GM23338 (cell line): ENCODE results near the gene NHS. TPM values are rescaled to one million over a fixed set of nuclear protein-coding genes. Genes with fewer than 3 reads are reported as not detected.

Experiments
- ATAC-seq: fragments of 200-7000 bp; cut with Tn5 transposase; 3 replicates; pipeline ENCODE4 v1.9.1; 2020
- DNase-seq: peaks from one replicate; pipeline ENCODE4 v3.0.0-alpha.2; 2015; ENCODE audit warnings: low spot score
- H2AFZ ChIP-seq: fragments of 200-600 bp; sonication (generic); 2 replicates; pipeline ENCODE4 v1.8.0; 2016; ENCODE audit warnings: antibody characterized with exemption, mild to moderate bottlenecking, moderate library complexity
- H3F3A ChIP-seq: fragments of 200-600 bp; sonication (generic); replicated peaks from 2 replicates; pipeline ENCODE4 v1.8.0; 2017; ENCODE audit warnings: antibody characterized with exemption, mixed run types, low read depth
- H3K27ac ChIP-seq: fragments of 200-600 bp; sonication (generic); 2 replicates; pipeline ENCODE4 v1.6.1; 2016; ENCODE audit warnings: low read depth
- H3K27me3 ChIP-seq: fragments of 200-600 bp; sonication (generic); 2 replicates; pipeline ENCODE4 v1.8.0; 2016; ENCODE audit warnings: mild to moderate bottlenecking, mixed run types, moderate library complexity; ENCODE audit not compliant: insufficient read depth
- H3K36me3 ChIP-seq: fragments of 200-600 bp; sonication (generic); 2 replicates; pipeline ENCODE4 v1.8.0; 2016; ENCODE audit warnings: mild to moderate bottlenecking; ENCODE audit not compliant: insufficient read depth
- H3K4me1 ChIP-seq: fragments of 200-600 bp; sonication (generic); 2 replicates; pipeline ENCODE4 v1.8.0; 2016; ENCODE audit warnings: mild to moderate bottlenecking, moderate library complexity; ENCODE audit not compliant: insufficient read depth
- H3K4me2 ChIP-seq: fragments of 200-600 bp; sonication (generic); 2 replicates; pipeline ENCODE4 v1.7.1; 2017; ENCODE audit warnings: mixed run types
- H3K4me3 ChIP-seq: fragments of 200-600 bp; sonication (generic); 2 replicates; pipeline ENCODE4 v1.6.1; 2016; ENCODE audit warnings: mixed run types
- H3K79me2 ChIP-seq: fragments of 200-600 bp; sonication (generic); replicated peaks from 2 replicates; pipeline ENCODE4 v1.8.0; 2017; ENCODE audit warnings: mild to moderate bottlenecking; ENCODE audit not compliant: insufficient read depth
- H3K9me2 ChIP-seq: fragments of 200-600 bp; sonication (generic); 2 replicates; pipeline ENCODE4 v1.8.0; 2017; ENCODE audit not compliant: insufficient read depth
- H4K20me1 ChIP-seq: fragments of 200-600 bp; sonication (generic); replicated peaks from 2 replicates; pipeline ENCODE4 v1.8.0; 2017; ENCODE audit warnings: mild to moderate bottlenecking; ENCODE audit not compliant: insufficient read depth
- H3K27ac Mint-ChIP-seq: 2 replicates; pipeline ENCODE4 v1.8.0; 2020; ENCODE audit warnings: inconsistent platforms, mild to moderate bottlenecking, moderate library complexity, mixed read lengths
- H3K27me3 Mint-ChIP-seq: 3 replicates; pipeline ENCODE4 v1.8.0; 2022; ENCODE audit warnings: low read depth, mild to moderate bottlenecking, moderate library complexity, mixed read lengths, inconsistent platforms; ENCODE audit not compliant: insufficient read depth, poor library complexity
- H3K36me3 Mint-ChIP-seq: 3 replicates; pipeline ENCODE4 v1.8.0; 2021; ENCODE audit warnings: low read depth, mild to moderate bottlenecking, inconsistent platforms, moderate library complexity, mixed read lengths
- H3K4me1 Mint-ChIP-seq: 3 replicates; pipeline ENCODE4 v1.8.0; 2020; ENCODE audit warnings: mild to moderate bottlenecking, inconsistent platforms, mixed read lengths
- H3K4me3 Mint-ChIP-seq: 3 replicates; pipeline ENCODE4 v1.8.0; 2021; ENCODE audit warnings: moderate library complexity, mild to moderate bottlenecking, inconsistent platforms, mixed read lengths
- H3K9me3 Mint-ChIP-seq: 3 replicates; pipeline ENCODE4 v1.8.0; 2020; ENCODE audit warnings: moderate library complexity, mild to moderate bottlenecking, inconsistent platforms, mixed read lengths
- CREB1 ChIP-seq: fragments of 250-450 bp; sonication (Bioruptor Pico); IDR thresholded peaks from 2 replicates; pipeline ENCODE4 v1.5.0; 2020; ENCODE audit warnings: low read depth, mild to moderate bottlenecking, moderate library complexity
- CTCF ChIP-seq, 2 experiments: fragments of 200-600 bp in 1 of 2; sonication (generic) in 1 of 2; conservative IDR thresholded peaks; 2 replicates each; pipeline versions ENCODE4 v1.5.1 to v1.6.1; 2016 to 2017; ENCODE audit warnings: antibody characterized with exemption in 2 of 2, low read depth in 2 of 2, mild to moderate bottlenecking in 2 of 2, moderate library complexity in 1 of 2
- ETS1 ChIP-seq: IDR thresholded peaks from 2 replicates; pipeline ENCODE4 v1.6.1; 2016; ENCODE audit warnings: antibody characterized with exemption
- EZH2 ChIP-seq: fragments of 200-600 bp; sonication (generic); IDR thresholded peaks from one replicate; pipeline ENCODE4 v1.8.0; 2017; ENCODE audit warnings: antibody characterized with exemption, mild to moderate bottlenecking, low read depth; ENCODE audit not compliant: unreplicated experiment
- EZH2phosphoT487 ChIP-seq: fragments of 200-600 bp; sonication (generic); IDR thresholded peaks from one replicate; pipeline ENCODE4 v1.8.1; 2018; ENCODE audit warnings: antibody characterized with exemption; ENCODE audit not compliant: unreplicated experiment
- JUNB ChIP-seq: IDR thresholded peaks from one replicate; pipeline ENCODE4 v1.6.1; 2016; ENCODE audit warnings: antibody characterized with exemption; ENCODE audit not compliant: unreplicated experiment
- NANOG ChIP-seq: IDR thresholded peaks from 2 replicates; pipeline ENCODE4 v1.6.1; 2016; ENCODE audit warnings: antibody characterized with exemption, borderline replicate concordance
- REST ChIP-seq: IDR thresholded peaks from one replicate; pipeline ENCODE4 v1.6.1; 2018; ENCODE audit warnings: antibody characterized with exemption; ENCODE audit not compliant: unreplicated experiment
- ZNF114 ChIP-seq: fragments of 250-450 bp; sonication (Bioruptor Pico); IDR thresholded peaks from 2 replicates; pipeline ENCODE4 v1.5.0; 2020; ENCODE audit warnings: mild to moderate bottlenecking, moderate library complexity
- ZNF462 ChIP-seq: fragments of 250-450 bp; sonication (Bioruptor Pico); IDR thresholded peaks from 2 replicates; pipeline ENCODE4 v1.5.0; 2020; ENCODE audit warnings: mild to moderate bottlenecking, moderate library complexity
- polyA plus RNA-seq: library from polyadenylated mRNA; unstranded; fragments of >200 nt; fragmentation: Nextera tagmentation; extraction: Ambion mirVana; gene quantifications from 2 replicates; pipeline ENCODE4 v1.2.1, GENCODE V29; 2016
- total RNA-seq: library from RNA; depleted of rRNA; stranded (reverse); fragments of >200 nt; shearing (Covaris generic); gene quantifications from 2 replicates; pipeline ENCODE4 v1.2.3, GENCODE V29; 2014

The NHS gene
- total and polyA plus RNA-seq, 2 experiments from 2014 or later: 1.8 to 8.2 TPM

GRCh38 chrX:17465802-17466201 is 90.8 kb downstream of the NHS start:
- Mint-ChIP-seq H3K36me3 (no peaks in the 10 kb centered on the region), H3K27ac (no peak overlapping the region), H3K4me1 (peaks cover 21% of the 10 kb centered on the region), H3K4me3 (no peak overlapping the region), H3K9me3 (no peaks in the 10 kb centered on the region), H3K27me3 (peaks cover 4% of the 10 kb centered on the region)
- H3K27me3 ChIP-seq: no peaks in the 10 kb centered on the region
- DNase-seq (no peak), ATAC-seq (no peak)
- no peak overlapping the region for H3K4me2 ChIP-seq
- H4K20me1 ChIP-seq: no peaks in the 10 kb centered on the region
- H3K4me3 ChIP-seq: no peak overlapping the region
- H3F3A ChIP-seq: no peaks in the 10 kb centered on the region
- no peak overlapping the region for H2AFZ ChIP-seq
- H3K9me2 ChIP-seq: no peaks in the 10 kb centered on the region
- H3K4me1 ChIP-seq: no peaks in the 10 kb centered on the region; the same call in 1 of the 2 replicates
- H3K27ac ChIP-seq: no peak overlapping the region
- H3K36me3 ChIP-seq: no peaks in the 10 kb centered on the region
- H3K79me2 ChIP-seq: no peaks in the 10 kb centered on the region
- no peak for TF ChIP-seq REST
- no peak for TF ChIP-seq EZH2phosphoT487
- no peak for TF ChIP-seq ZNF462 (CRISPR knock-in tag)
- no peak for TF ChIP-seq JUNB
- TF ChIP-seq CTCF (conservative IDR thresholded peaks at IDR 0.05; ENCODE audit: low read depth in 2 of 2): no peak
- TF ChIP-seq ETS1: no peak
- no peak for TF ChIP-seq CREB1 (CRISPR knock-in tag)
- no peak for TF ChIP-seq ZNF114 (CRISPR knock-in tag)
- TF ChIP-seq EZH2: no peak
- TF ChIP-seq NANOG: no peak
